ENCODE results near the gene PIP5KL1. TPM values are rescaled to one million over a fixed set of nuclear protein-coding genes. Genes with fewer than 3 reads are reported as not detected.

Gene PIP5KL1
- total RNA-seq, 1 donor from 2014 or later, result not detected

GRCh38 chr9:127966416-127967150 lies 36.0 kb upstream of the PIP5KL1 start:
- no peak for DNase-seq (ENCODE audit: low spot score in 2 of 2)
- Histone ChIP-seq H3K9me3 (no peaks in the 10 kb centered on the region), H3K27me3 (no peaks in the 10 kb centered on the region), H3K27ac (peak overlapping the region; percentile 97 to 98), H3K4me3 (no peak overlapping the region), H3K36me3 (no peaks in the 10 kb centered on the region), H3K4me1 (peaks cover 31 to 80% of the 10 kb centered on the region in 2 donors)
- intact Hi-C loops (cut with DNase I), result no loop called here
- no peak for TF ChIP-seq CTCF (IDR thresholded peaks at IDR 0.05)

- no peaks in the 10 kb centered on the region for H3K27me3 ChIP-seq
- no peaks in the 10 kb centered on the region for H3K9me3 ChIP-seq
- H3K4me1 ChIP-seq, result peaks cover 31 to 76% of the 10 kb centered on the region in 2 donors
- TF ChIP-seq CTCF (IDR thresholded peaks at IDR 0.05), result no peak
- H3K4me3 ChIP-seq, result peak overlapping the region in 1 of 2 donors; percentile 48
- no peaks in the 10 kb centered on the region for H3K36me3 ChIP-seq
- intact Hi-C loops (cut with DNase I), result loop anchor here (1.0 to 2.0 kb wide), 2 partner anchors 13 to 129 kb away; no protein-coding TSS in a partner anchor
- H3K27ac ChIP-seq, result peak overlapping the region; percentile 97 to 98
- DNase-seq (ENCODE audit: low spot score in 2 of 2), result no peak
These were observed 35.4 kb upstream of the PIP5KL1 start for GRCh38 chr9:127965953-127966352.

GRCh38 chr9:127963359-127964064 lies 32.9 kb upstream of the PIP5KL1 start:
- no peak overlapping the region for H3K4me3 ChIP-seq
- no peaks in the 10 kb centered on the region for H3K27me3 ChIP-seq
- intact Hi-C loops (cut with DNase I), result loop anchor here (2.0 kb wide), 2 partner anchors 21 to 131 kb away; no protein-coding TSS in a partner anchor
- TF ChIP-seq CTCF (IDR thresholded peaks at IDR 0.05), result no peak
- peaks cover 21 to 63% of the 10 kb centered on the region in 2 donors for H3K4me1 ChIP-seq
- peak overlapping the region; percentile 97 to 98 for H3K27ac ChIP-seq
- DNase-seq (ENCODE audit: low spot score in 2 of 2), result no peak
- no peaks in the 10 kb centered on the region for H3K9me3 ChIP-seq
- H3K36me3 ChIP-seq, result no peaks in the 10 kb centered on the region

- peak overlapping the region; percentile 97 to 98 for H3K27ac ChIP-seq
These were observed 32.4 kb upstream of the PIP5KL1 start for GRCh38 chr9:127963041-127963358.

GRCh38 chr9:127962278-127962677 lies 31.7 kb upstream of the PIP5KL1 start:
- intact Hi-C loops (cut with DNase I), result loop anchor here (2.0 kb wide), 1 partner anchor 19 kb away; no protein-coding TSS in a partner anchor
- Histone ChIP-seq H3K27ac (peak overlapping the region; percentile 97 to 98), H3K4me1 (peaks cover 19 to 51% of the 10 kb centered on the region in 2 donors), H3K9me3 (no peaks in the 10 kb centered on the region), H3K4me3 (no peak overlapping the region), H3K36me3 (no peaks in the 10 kb centered on the region), H3K27me3 (no peaks in the 10 kb centered on the region)
- DNase-seq (ENCODE audit: low spot score in 2 of 2), result no peak
- no peak for TF ChIP-seq CTCF (IDR thresholded peaks at IDR 0.05)

More at GRCh38 chr9:127963041-127963358, 32.4 kb upstream of the PIP5KL1 start:
- no peaks in the 10 kb centered on the region for H3K36me3 ChIP-seq
- peaks cover 19 to 58% of the 10 kb centered on the region in 2 donors for H3K4me1 ChIP-seq
- no peak for TF ChIP-seq CTCF (IDR thresholded peaks at IDR 0.05)
- H3K27me3 ChIP-seq, result no peaks in the 10 kb centered on the region
- H3K9me3 ChIP-seq, result no peaks in the 10 kb centered on the region
- H3K4me3 ChIP-seq, result no peak overlapping the region
- intact Hi-C loops (cut with DNase I), result loop anchor here (2.0 kb wide), 1 partner anchor 20 kb away; no protein-coding TSS in a partner anchor
- no peak for DNase-seq (ENCODE audit: low spot score in 2 of 2)
